ENCODE measurements around the gene CLCN3. TPM values are rescaled to one million over a fixed set of nuclear protein-coding genes. Genes with fewer than 3 reads are reported as not detected.
A peak's percentile ranks its signal among the peaks of the same experiment; 100 is the strongest.
"Not testable (repeated sequence)": the region's sequence is repeated elsewhere in the genome, so short reads cannot be mapped to it uniquely, and the experiment has no call there.

CLCN3 gene
- 10 to 100 TPM; 20.7 to 26.0 (median 21.0) TPM for total RNA-seq
- 39.8 TPM for total RNA-seq (2013)

DNA sequence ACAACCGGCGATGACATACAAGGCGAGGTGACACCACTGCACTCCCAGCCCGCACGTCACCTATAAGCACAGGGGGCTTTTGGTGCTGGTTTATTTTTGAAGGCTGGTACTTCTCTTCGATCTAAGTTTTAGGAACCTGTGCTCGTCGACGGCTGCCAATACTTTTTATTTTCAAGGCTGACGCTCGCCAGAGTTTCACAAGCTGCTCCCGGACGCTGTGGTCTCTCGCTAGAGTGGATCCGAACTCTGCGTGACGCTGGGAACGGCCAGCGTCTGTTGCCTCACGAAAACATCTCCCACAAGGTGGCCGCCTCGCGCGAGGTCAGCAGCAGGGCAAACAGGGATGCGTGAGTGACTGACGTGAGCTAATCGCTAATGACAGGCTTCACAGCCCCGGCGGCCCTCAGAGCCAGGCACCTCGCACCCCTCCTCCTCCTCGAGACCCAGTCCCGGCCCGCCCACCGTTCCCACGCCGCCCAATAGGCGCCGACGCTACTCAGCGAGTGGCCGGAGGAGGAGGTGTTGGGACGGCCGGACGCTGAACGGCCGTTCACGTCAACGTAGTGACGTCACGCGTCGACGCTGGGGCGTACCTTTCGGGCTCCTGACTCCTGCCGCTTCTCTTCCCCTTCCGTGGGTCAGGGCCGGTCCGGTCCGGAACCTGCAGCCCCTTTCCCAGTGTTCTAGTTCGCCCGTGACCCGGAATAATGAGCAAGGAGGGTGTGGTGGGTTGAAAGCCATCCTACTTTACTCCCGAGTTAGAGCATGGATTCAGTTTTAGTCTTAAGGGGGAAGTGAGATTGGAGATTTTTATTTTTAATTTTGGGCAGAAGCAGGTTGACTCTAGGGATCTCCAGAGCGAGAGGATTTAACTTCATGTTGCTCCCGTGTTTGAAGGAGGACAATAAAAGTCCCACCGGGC, at the start of gene CLCN3:
CLCN3 (plus strand) TSS at position 621 of the 922 bp plus-strand sequence. CDS start 15,351 bp downstream, outside the sequence.
- Histone ChIP-seq H3K27ac (ENCODE audit: low read length) (peak within 1 kb of the TSS; percentile 97), H3K4me3 (ENCODE audit: low read length) (peak within 1 kb of the TSS; percentile 63), H3K9me3 (ENCODE audit: control insufficient read depth, insufficient read depth, low read length) (no peaks in the 10 kb centered on the region), H3K36me3 (ENCODE audit: control insufficient read depth, insufficient read depth, low read length) (no peaks in the 10 kb centered on the region), H3K27me3 (ENCODE audit: control insufficient read depth, insufficient read depth, low read length) (no peaks in the 10 kb centered on the region), H3K4me1 (ENCODE audit: control insufficient read depth, insufficient read depth, low read length) (peaks cover 9% of the 10 kb centered on the region)
- intact Hi-C loops (cut with micrococcal nuclease): loop anchor here (1.0 to 5.0 kb wide), 4 partner anchors 8 to 1139 kb away; partner anchors contain the start of genes DDX60L and NEK1
- DNase-seq: peak; percentile 94
- no peaks in the 10 kb centered on the region for H3K9me3 Mint-ChIP-seq
- H3K27ac Mint-ChIP-seq: peak within 1 kb of the TSS; percentile 99 to 100
- no peaks in the 10 kb centered on the region for H3K36me3 Mint-ChIP-seq
- H3K4me3 Mint-ChIP-seq: peak within 1 kb of the TSS; percentile 95
- H3K4me1 Mint-ChIP-seq: peaks cover 50 to 55% of the 10 kb centered on the region in 2 donors
- under 1% methylated on average over 67 of the region's 67 CpGs for WGBS (ENCODE audit: insufficient coverage)
- TF ChIP-seq, protein P1, sequence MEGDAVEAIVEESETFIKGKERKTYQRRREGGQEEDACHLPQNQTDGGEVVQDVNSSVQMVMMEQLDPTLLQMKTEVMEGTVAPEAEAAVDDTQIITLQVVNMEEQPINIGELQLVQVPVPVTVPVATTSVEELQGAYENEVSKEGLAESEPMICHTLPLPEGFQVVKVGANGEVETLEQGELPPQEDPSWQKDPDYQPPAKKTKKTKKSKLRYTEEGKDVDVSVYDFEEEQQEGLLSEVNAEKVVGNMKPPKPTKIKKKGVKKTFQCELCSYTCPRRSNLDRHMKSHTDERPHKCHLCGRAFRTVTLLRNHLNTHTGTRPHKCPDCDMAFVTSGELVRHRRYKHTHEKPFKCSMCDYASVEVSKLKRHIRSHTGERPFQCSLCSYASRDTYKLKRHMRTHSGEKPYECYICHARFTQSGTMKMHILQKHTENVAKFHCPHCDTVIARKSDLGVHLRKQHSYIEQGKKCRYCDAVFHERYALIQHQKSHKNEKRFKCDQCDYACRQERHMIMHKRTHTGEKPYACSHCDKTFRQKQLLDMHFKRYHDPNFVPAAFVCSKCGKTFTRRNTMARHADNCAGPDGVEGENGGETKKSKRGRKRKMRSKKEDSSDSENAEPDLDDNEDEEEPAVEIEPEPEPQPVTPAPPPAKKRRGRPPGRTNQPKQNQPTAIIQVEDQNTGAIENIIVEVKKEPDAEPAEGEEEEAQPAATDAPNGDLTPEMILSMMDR (IDR thresholded peaks at IDR 0.05): no peak
- peak; percentile 81 to 94 (median 86) for ATAC-seq
- H3K27me3 Mint-ChIP-seq (ENCODE audit: low read depth in 2 of 2): no peaks in the 10 kb centered on the region

DNA sequence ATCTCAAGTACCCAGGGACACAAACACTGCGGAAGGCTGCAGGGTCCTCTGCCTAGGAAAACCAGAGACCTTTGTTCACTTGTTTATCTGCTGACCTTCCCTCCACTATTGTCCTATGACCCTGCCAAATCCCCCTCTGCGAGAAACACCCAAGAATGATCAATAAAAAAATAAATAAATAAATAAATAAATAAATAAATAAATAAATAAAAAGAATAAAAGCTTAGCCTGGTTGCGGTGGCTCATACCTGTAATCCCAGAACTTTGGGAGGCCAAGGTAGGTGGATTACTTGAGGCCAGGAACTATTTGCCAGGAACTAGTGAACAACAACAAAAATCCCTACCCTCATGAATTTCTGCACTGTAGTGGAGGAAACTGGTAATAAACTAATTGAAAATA, 49.4 kb upstream of the CLCN3 start:
- no CpG with 5 or more reads among the region's 3 CpGs for WGBS (ENCODE audit: insufficient coverage)
- not testable (repeated sequence) for DNase-seq, ATAC-seq

DNA sequence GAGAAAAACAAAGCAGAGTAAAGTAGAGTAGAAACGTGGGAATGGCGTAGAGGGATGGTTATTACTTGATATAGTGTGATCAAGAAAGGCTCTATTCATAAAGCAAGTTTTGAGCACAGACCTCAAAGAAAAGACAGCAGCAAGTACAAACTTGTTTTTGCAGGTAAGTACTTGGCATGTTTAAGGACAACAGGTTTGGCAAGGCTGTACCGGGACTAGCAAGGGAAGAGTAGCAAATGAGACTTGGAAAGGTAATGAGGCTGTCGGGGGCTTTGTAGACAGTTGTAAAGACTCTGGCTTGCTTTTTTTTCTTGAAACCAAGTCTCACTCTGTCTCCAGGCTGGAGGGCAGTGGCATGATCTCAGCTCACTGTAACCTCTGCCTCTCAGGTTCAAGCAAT, 48.9 kb upstream of the CLCN3 start:
- peaks cover 35 to 41% of the 10 kb centered on the region in 2 donors for H3K4me1 Mint-ChIP-seq
- Histone ChIP-seq H3K36me3 (ENCODE audit: control insufficient read depth, insufficient read depth, low read length) (peaks cover 12% of the 10 kb centered on the region), H3K9me3 (ENCODE audit: control insufficient read depth, insufficient read depth, low read length) (no peaks in the 10 kb centered on the region), H3K27ac (ENCODE audit: low read length) (no peak overlapping the region), H3K27me3 (ENCODE audit: control insufficient read depth, insufficient read depth, low read length) (no peaks in the 10 kb centered on the region), H3K4me3 (ENCODE audit: low read length) (no peak overlapping the region), H3K4me1 (ENCODE audit: control insufficient read depth, insufficient read depth, low read length) (peaks cover 9% of the 10 kb centered on the region)
- ATAC-seq: no peak
- peak overlapping the region in 1 of 2 donors; percentile 24 for H3K27ac Mint-ChIP-seq
- WGBS (ENCODE audit: insufficient coverage): over 99% methylated on average over 4 of the region's 4 CpGs
- H3K4me3 Mint-ChIP-seq: no peak overlapping the region
- H3K36me3 Mint-ChIP-seq: peaks cover 16% of the 10 kb centered on the region
- intact Hi-C loops (cut with micrococcal nuclease): no loop called here
- H3K9me3 Mint-ChIP-seq: peaks cover 0 to 3% of the 10 kb centered on the region in 2 donors
- DNase-seq: no peak
- H3K27me3 Mint-ChIP-seq (ENCODE audit: low read depth in 2 of 2): no peaks in the 10 kb centered on the region
- TF ChIP-seq, protein P1 (IDR thresholded peaks at IDR 0.05): no peak

More for the DNA sequence above, 49.4 kb upstream of the CLCN3 start:
- H3K9me3 ChIP-seq (ENCODE audit: control insufficient read depth, insufficient read depth, low read length); H3K4me1 ChIP-seq (ENCODE audit: control insufficient read depth, insufficient read depth, low read length); H3K27ac ChIP-seq (ENCODE audit: low read length); intact Hi-C loops (cut with micrococcal nuclease); H3K27me3 ChIP-seq (ENCODE audit: control insufficient read depth, insufficient read depth, low read length); H3K4me3 Mint-ChIP-seq; H3K4me3 ChIP-seq (ENCODE audit: low read length); H3K27me3 Mint-ChIP-seq (ENCODE audit: low read depth in 2 of 2); H3K9me3 Mint-ChIP-seq: not testable (repeated sequence)
- peaks cover 16% of the 10 kb centered on the region for H3K36me3 Mint-ChIP-seq
- H3K27ac Mint-ChIP-seq: peak overlapping the region in 1 of 2 donors; percentile 24
- H3K4me1 Mint-ChIP-seq: peaks cover 37 to 44% of the 10 kb centered on the region in 2 donors
- peaks cover 10% of the 10 kb centered on the region for H3K36me3 ChIP-seq (ENCODE audit: control insufficient read depth, insufficient read depth, low read length)

DNA sequence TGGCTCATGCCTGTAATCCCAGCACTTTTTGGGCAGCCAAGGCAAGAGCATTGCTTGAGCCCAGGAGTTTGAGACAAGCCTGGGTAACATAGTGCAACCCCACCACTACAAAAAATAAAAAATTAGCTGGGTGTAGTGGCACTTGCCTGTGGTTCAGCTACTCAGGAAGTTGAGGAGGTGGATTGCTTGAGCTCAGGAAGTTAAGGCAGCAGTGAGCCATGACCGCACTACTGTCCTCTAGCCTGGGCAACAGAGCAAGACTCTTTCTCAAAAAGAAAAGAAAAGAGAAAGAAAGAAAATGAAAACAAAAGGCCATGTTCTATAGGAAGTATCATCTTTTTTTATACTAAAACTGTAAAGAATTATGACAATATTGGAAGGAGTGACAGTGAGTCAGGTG, 46.5 kb upstream of the CLCN3 start:
- H3K9me3 Mint-ChIP-seq: peaks cover 0 to 3% of the 10 kb centered on the region in 2 donors
- WGBS (ENCODE audit: insufficient coverage): 25% methylated on average over 1 of the region's 1 CpG
- TF ChIP-seq, protein P1 (IDR thresholded peaks at IDR 0.05): no peak

More for the DNA sequence above, 46.5 kb upstream of the CLCN3 start:
- H3K4me1 ChIP-seq (ENCODE audit: control insufficient read depth, insufficient read depth, low read length): peaks cover 9% of the 10 kb centered on the region
- Mint-ChIP-seq H3K36me3 (peaks cover 16% of the 10 kb centered on the region), H3K27me3 (ENCODE audit: low read depth in 2 of 2) (no peaks in the 10 kb centered on the region), H3K4me3 (peak overlapping the region; percentile 86), H3K4me1 (peaks cover 32 to 38% of the 10 kb centered on the region in 2 donors), H3K27ac (peak overlapping the region; percentile 5 to 88)
- H3K27ac ChIP-seq (ENCODE audit: low read length): peak overlapping the region; percentile 15
- peak in 2 of 3 donors; percentile 36 to 78 for ATAC-seq
- no peak for DNase-seq
- intact Hi-C loops (cut with micrococcal nuclease): no loop called here
- no peaks in the 10 kb centered on the region for H3K27me3 ChIP-seq (ENCODE audit: control insufficient read depth, insufficient read depth, low read length)
- H3K9me3 ChIP-seq (ENCODE audit: control insufficient read depth, insufficient read depth, low read length): no peaks in the 10 kb centered on the region
- H3K36me3 ChIP-seq (ENCODE audit: control insufficient read depth, insufficient read depth, low read length): peaks cover 14% of the 10 kb centered on the region
- H3K4me3 ChIP-seq (ENCODE audit: low read length): no peak overlapping the region
